HepG2 (cell line): Measurements from ENCODE around the gene CYP11A1. TPM values are rescaled to one million over a fixed set of nuclear protein-coding genes. Genes with fewer than 3 reads are reported as not detected.

Experiments
- CTCF ChIP-seq: sonication (generic); formaldehyde crosslinking; IDR thresholded peaks from 2 replicates; pipeline ENCODE4 v1.5.0; 2020; ENCODE audit warnings: mild to moderate bottlenecking, missing genetic modification reagents, moderate library complexity
- ELF4 ChIP-seq: sonication (generic); formaldehyde crosslinking; IDR thresholded peaks from 2 replicates; pipeline ENCODE4 v1.5.0; 2020; ENCODE audit warnings: missing genetic modification reagents, mild to moderate bottlenecking, moderate library complexity, borderline replicate concordance
- GATA4 ChIP-seq: sonication (generic); IDR thresholded peaks from 2 replicates; pipeline ENCODE4 v1.6.1; 2016; ENCODE audit warnings: antibody characterized with exemption, low read depth, borderline replicate concordance
- HIVEP1 ChIP-seq: sonication (generic); formaldehyde crosslinking; IDR thresholded peaks from 2 replicates; pipeline ENCODE4 v1.4.0; 2020; ENCODE audit warnings: mild to moderate bottlenecking, missing genetic modification reagents
- JARID2 ChIP-seq: sonication (generic); formaldehyde crosslinking; IDR thresholded peaks from 2 replicates; pipeline ENCODE4 v1.8.1; 2023; ENCODE audit warnings: missing genetic modification reagents, inconsistent platforms; ENCODE audit not compliant: insufficient replicate concordance
- NR2F1 ChIP-seq, 2 experiments: fragments of 450-650 bp in 1 of 2; formaldehyde crosslinking in 1 of 2; IDR thresholded peaks; 2 replicates each; pipeline versions ENCODE4 v1.5.0 to v1.6.1; 2016 to 2020; ENCODE audit warnings: mild to moderate bottlenecking in 1 of 2, missing compliant biosample characterization in 1 of 2, missing genetic modification reagents in 1 of 2, moderate library complexity in 1 of 2
- POLR2G ChIP-seq: fragments of 200-400 bp; formaldehyde crosslinking; IDR thresholded peaks from 2 replicates; pipeline ENCODE4 v1.6.1; 2018; ENCODE audit warnings: mild to moderate bottlenecking, low read depth, low read length, moderate library complexity
- SAP130 ChIP-seq: IDR thresholded peaks from 2 replicates; pipeline ENCODE4 v1.6.1; 2016; ENCODE audit warnings: low read depth
- SOX13 ChIP-seq, 3 experiments: fragments of 450-650 bp in 1 of 3; sonication (generic) in 1 of 3; formaldehyde crosslinking in 1 of 3; IDR thresholded peaks in 2 of 3; conservative IDR thresholded peaks in 1 of 3; 2 replicates each; pipeline versions ENCODE4 v1.5.0 to v1.6.1; 2016 to 2020; ENCODE audit warnings: antibody characterized with exemption in 1 of 3, mild to moderate bottlenecking in 1 of 3, missing compliant biosample characterization in 1 of 3, missing genetic modification reagents in 1 of 3, moderate library complexity in 1 of 3
- TBX2 ChIP-seq: sonication (generic); formaldehyde crosslinking; IDR thresholded peaks from 2 replicates; pipeline ENCODE4 v1.5.0; 2020; ENCODE audit warnings: missing genetic modification reagents, mild to moderate bottlenecking, borderline replicate concordance
- TCF7 ChIP-seq: sonication (generic); IDR thresholded peaks from 2 replicates; pipeline ENCODE4 v1.6.1; 2016; ENCODE audit warnings: antibody characterized with exemption, low read depth
- TEAD3 ChIP-seq: optimal IDR thresholded peaks from 2 replicates; pipeline ENCODE3; 2016; ENCODE audit warnings: borderline replicate concordance
- TGIF2 ChIP-seq: IDR thresholded peaks from 2 replicates; pipeline ENCODE4 v1.6.1; 2016; ENCODE audit warnings: control low read depth, missing compliant biosample characterization
- THAP9 ChIP-seq: sonication (generic); formaldehyde crosslinking; IDR thresholded peaks from 2 replicates; pipeline ENCODE4; 2020; ENCODE audit warnings: missing genetic modification reagents, mild to moderate bottlenecking, borderline replicate concordance
- TSC22D2 ChIP-seq: sonication (generic); formaldehyde crosslinking; IDR thresholded peaks from 2 replicates; pipeline ENCODE4 v1.5.1; 2020; ENCODE audit warnings: missing genetic modification reagents, mild to moderate bottlenecking, borderline replicate concordance
- YEATS4 ChIP-seq: sonication (generic); formaldehyde crosslinking; IDR thresholded peaks from 2 replicates; pipeline ENCODE4 v1.4.0; 2020; ENCODE audit warnings: missing genetic modification reagents, borderline replicate concordance
- ZFYVE20 ChIP-seq: sonication (generic); formaldehyde crosslinking; IDR thresholded peaks from 2 replicates; pipeline ENCODE4 v1.8.0; 2023; ENCODE audit warnings: low read depth, mild to moderate bottlenecking, moderate library complexity, missing genetic modification reagents, borderline replicate concordance
- ZKSCAN5 ChIP-seq: sonication (generic); formaldehyde crosslinking; IDR thresholded peaks from 2 replicates; pipeline ENCODE4 v1.5.1; 2020; ENCODE audit warnings: mild to moderate bottlenecking, missing genetic modification reagents
- ZNF253 ChIP-seq: sonication (generic); formaldehyde crosslinking; IDR thresholded peaks from 2 replicates; pipeline ENCODE4 v1.8.0; 2022; ENCODE audit warnings: mild to moderate bottlenecking, missing genetic modification reagents, borderline replicate concordance
- ZNF383 ChIP-seq: sonication (generic); formaldehyde crosslinking; IDR thresholded peaks from 2 replicates; pipeline ENCODE4 v1.4.0; 2020; ENCODE audit warnings: missing genetic modification reagents, mild to moderate bottlenecking, borderline replicate concordance
- ZNF510 ChIP-seq: sonication (generic); formaldehyde crosslinking; IDR thresholded peaks from 2 replicates; pipeline ENCODE4 v1.4.0; 2020; ENCODE audit warnings: low read depth, mild to moderate bottlenecking, missing genetic modification reagents
- ZNF761 ChIP-seq: sonication (generic); formaldehyde crosslinking; conservative IDR thresholded peaks from 2 replicates; pipeline ENCODE4 v1.4.0; 2020; ENCODE audit warnings: mild to moderate bottlenecking, missing genetic modification reagents
- ZSCAN20 ChIP-seq: sonication (generic); formaldehyde crosslinking; IDR thresholded peaks from 2 replicates; pipeline ENCODE4 v1.4.0; 2020; ENCODE audit warnings: missing genetic modification reagents, mild to moderate bottlenecking, borderline replicate concordance
- polyA plus RNA-seq, 8 experiments: library from polyadenylated mRNA; depleted of rRNA in 3 of 8; stranded (reverse) in 7 of 8; unstranded in 1 of 8; fragments of >200 nt; fragmentation: Illumina TruSeq in 4 of 8; extraction: Trizol in 4 of 8; gene quantifications; 2 replicates each; pipeline versions ENCODE4 v1.2.1 to v1.2.3, GENCODE V29; 2011 to 2016; ENCODE audit warnings: low read depth in 4 of 8, missing spikeins in 1 of 8, mixed read lengths in 1 of 8; ENCODE audit not compliant: insufficient read depth in 1 of 8
- total RNA-seq, 5 experiments: library from RNA; depleted of rRNA; stranded (reverse); fragments of >200 nt; fragmentation: Illumina TruSeq; extraction: Trizol; gene quantifications; 2 replicates each; pipeline ENCODE4 v1.2.3, GENCODE V29; 2016; ENCODE audit warnings: low read depth in 1 of 5

CYP11A1 gene
- total and polyA plus RNA-seq, 2 of the 13 experiments (the other 11 are each of a cell fraction or from before 2014, with no cell fraction given), result 0.66 to 0.92 TPM

GRCh38 chr15:74291101-74292071, 76.1 kb downstream of the CYP11A1 start (continued):
- peak; percentile 33; the same call in 1 of the 2 replicates for TF ChIP-seq YEATS4 (CRISPR knock-in tag)
- no peak for TF ChIP-seq ZNF761 (CRISPR knock-in tag)
- no peak for TF ChIP-seq ZNF510 (CRISPR knock-in tag)
- no peak for TF ChIP-seq GATA4
- TF ChIP-seq TBX2 (CRISPR knock-in tag), result peak; percentile 33; the same call in 1 of the 2 replicates
- no peak for TF ChIP-seq CTCF (CRISPR knock-in tag)
- peak; percentile 47; the same call in 1 of the 2 replicates for TF ChIP-seq ZNF253
- TF ChIP-seq NR2F1 (CRISPR knock-in tag; IDR thresholded peaks at IDR 0.05), result no peak
- no peak for TF ChIP-seq ZFYVE20
- TF ChIP-seq THAP9, result no peak
- TF ChIP-seq SAP130 (CRISPR knock-in tag), result peak; percentile 67
- no peak for TF ChIP-seq HIVEP1 (CRISPR knock-in tag)
- peak; percentile 82 for TF ChIP-seq JARID2 (CRISPR knock-in tag)
- TF ChIP-seq SOX13 (IDR thresholded peaks at IDR 0.05), result no peak
- TF ChIP-seq SOX13 (CRISPR knock-in tag; conservative IDR thresholded peaks at IDR 0.05 in 1 of 2, IDR thresholded peaks at IDR 0.05 in 1 of 2), result peak in 1 of 2 experiments; percentile 61; a peak in 2 of 4 replicates
- TF ChIP-seq TEAD3 (CRISPR knock-in tag), result no peak
- no peak for TF ChIP-seq ZKSCAN5 (CRISPR knock-in tag)
- TF ChIP-seq ZSCAN20 (CRISPR knock-in tag), result peak; percentile 83
- peak; percentile 98 for TF ChIP-seq TSC22D2 (CRISPR knock-in tag)
- TF ChIP-seq POLR2G, result no peak
- TF ChIP-seq ZNF383 (CRISPR knock-in tag), result no peak
- no peak for TF ChIP-seq ELF4 (CRISPR knock-in tag)
- TF ChIP-seq TGIF2, result peak; percentile 77; the same call in 1 of the 2 replicates
- no peak for TF ChIP-seq TCF7
